ENCODE results near the gene LRRC36. TPM values are rescaled to one million over a fixed set of nuclear protein-coding genes. Genes with fewer than 3 reads are reported as not detected.

The LRRC36 gene
- total RNA-seq, 1 experiment from 2014 or later, result not detected

DNA sequence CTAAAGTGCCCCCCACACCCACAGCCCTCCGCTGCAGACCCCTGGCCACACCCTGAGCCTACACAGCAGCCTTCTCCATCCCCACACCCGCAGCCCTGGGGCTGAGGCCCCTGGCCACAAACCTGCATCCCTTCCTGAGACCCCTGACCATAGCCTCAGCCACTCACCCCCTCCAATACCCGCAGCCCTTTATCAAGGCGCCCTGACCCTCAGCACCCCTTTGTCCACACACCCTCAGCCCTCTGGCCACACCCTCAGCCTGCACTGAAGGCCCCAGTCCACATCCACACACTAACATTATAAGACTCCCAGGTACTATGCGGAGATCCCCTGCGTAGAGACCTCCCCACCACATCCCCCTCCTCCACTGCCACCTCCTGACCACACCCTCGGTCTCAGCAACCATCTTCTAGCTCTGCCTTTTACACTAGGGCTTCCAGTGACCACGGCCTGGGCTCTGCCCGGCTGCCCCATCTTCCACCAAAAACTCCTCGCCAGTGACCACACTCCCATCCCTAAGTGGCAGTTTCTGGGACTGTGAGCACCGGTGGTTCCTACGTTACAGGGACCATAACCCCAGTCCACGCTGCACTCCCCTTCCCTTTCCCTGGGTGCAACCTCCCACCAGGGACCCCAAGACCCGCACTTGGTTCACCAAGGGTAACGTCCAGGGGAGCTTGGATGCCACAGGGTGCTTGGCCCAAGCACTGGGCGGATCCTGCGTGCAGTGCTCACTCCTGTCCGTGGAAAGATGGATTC is 65.9 kb downstream of the LRRC36 start:
- Histone ChIP-seq H3K4me2 (ENCODE audit: low read length) (no peak overlapping the region), H3K27ac (ENCODE audit: low read depth, low read length) (no peak overlapping the region)

More for the DNA sequence above, 65.9 kb downstream of the LRRC36 start:
- no peaks in the 10 kb centered on the region for H3K9me2 ChIP-seq (ENCODE audit: insufficient read depth)
- no TSS peak for BruUV-seq (replicated peaks)
- no peak for ATAC-seq
- H3K4me3 ChIP-seq (replicated peaks in 1 of 2; ENCODE audit: low read depth in 1 of 2, low read length in 2 of 2), result no peak overlapping the region
- DNase-seq (ENCODE audit: low read depth, low spot score), result no peak
- H3K9me3 ChIP-seq (ENCODE audit: control insufficient read depth in 1 of 2, insufficient read depth in 1 of 2, low read depth in 1 of 2, low read length in 2 of 2), result no peaks in the 10 kb centered on the region
- H3K79me2 ChIP-seq (ENCODE audit: insufficient read depth, low read length), result no peaks in the 10 kb centered on the region
- no peak overlapping the region for H3K9ac ChIP-seq (ENCODE audit: low read length)
- H3K36me3 ChIP-seq (ENCODE audit: control insufficient read depth in 1 of 2, insufficient read depth in 2 of 2, low read length in 2 of 2), result no peaks in the 10 kb centered on the region
- ChIA-PET RAD21 (ENCODE audit: low non-redundant PET in 1 of 2, low total read pairs in 2 of 2, uncharacterized antibody in 2 of 2, unreplicated experiment in 2 of 2) (no interaction called here), CTCF (no interaction called here), POLR2A (no interaction called here)
- TF ChIP-seq, protein P1, sequence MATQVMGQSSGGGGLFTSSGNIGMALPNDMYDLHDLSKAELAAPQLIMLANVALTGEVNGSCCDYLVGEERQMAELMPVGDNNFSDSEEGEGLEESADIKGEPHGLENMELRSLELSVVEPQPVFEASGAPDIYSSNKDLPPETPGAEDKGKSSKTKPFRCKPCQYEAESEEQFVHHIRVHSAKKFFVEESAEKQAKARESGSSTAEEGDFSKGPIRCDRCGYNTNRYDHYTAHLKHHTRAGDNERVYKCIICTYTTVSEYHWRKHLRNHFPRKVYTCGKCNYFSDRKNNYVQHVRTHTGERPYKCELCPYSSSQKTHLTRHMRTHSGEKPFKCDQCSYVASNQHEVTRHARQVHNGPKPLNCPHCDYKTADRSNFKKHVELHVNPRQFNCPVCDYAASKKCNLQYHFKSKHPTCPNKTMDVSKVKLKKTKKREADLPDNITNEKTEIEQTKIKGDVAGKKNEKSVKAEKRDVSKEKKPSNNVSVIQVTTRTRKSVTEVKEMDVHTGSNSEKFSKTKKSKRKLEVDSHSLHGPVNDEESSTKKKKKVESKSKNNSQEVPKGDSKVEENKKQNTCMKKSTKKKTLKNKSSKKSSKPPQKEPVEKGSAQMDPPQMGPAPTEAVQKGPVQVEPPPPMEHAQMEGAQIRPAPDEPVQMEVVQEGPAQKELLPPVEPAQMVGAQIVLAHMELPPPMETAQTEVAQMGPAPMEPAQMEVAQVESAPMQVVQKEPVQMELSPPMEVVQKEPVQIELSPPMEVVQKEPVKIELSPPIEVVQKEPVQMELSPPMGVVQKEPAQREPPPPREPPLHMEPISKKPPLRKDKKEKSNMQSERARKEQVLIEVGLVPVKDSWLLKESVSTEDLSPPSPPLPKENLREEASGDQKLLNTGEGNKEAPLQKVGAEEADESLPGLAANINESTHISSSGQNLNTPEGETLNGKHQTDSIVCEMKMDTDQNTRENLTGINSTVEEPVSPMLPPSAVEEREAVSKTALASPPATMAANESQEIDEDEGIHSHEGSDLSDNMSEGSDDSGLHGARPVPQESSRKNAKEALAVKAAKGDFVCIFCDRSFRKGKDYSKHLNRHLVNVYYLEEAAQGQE (IDR thresholded peaks at IDR 0.05; ENCODE audit: low read depth), result no peak
- no peak for TF ChIP-seq RAD21 (IDR thresholded peaks at IDR 0.05; ENCODE audit: low read depth)
- no peak for TF ChIP-seq ZFX (IDR thresholded peaks at IDR 0.05)
- TF ChIP-seq, protein P2, sequence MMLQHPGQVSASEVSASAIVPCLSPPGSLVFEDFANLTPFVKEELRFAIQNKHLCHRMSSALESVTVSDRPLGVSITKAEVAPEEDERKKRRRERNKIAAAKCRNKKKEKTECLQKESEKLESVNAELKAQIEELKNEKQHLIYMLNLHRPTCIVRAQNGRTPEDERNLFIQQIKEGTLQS (IDR thresholded peaks at IDR 0.05), result no peak
- no peak for TF ChIP-seq ELF1 (IDR thresholded peaks at IDR 0.05; ENCODE audit: borderline replicate concordance, low read depth)
- TF ChIP-seq SP1 (IDR thresholded peaks at IDR 0.05; ENCODE audit: low read depth), result no peak
- no peak for TF ChIP-seq EGR1 (IDR thresholded peaks at IDR 0.05; ENCODE audit: low read depth)
- intact Hi-C loops (cut with micrococcal nuclease), result no loop called here
- H3K4me1 ChIP-seq (ENCODE audit: control insufficient read depth in 1 of 2, insufficient read depth in 2 of 2, low read length in 2 of 2), result peaks cover 10 to 20% of the 10 kb centered on the region in 2 experiments
- no peak overlapping the region for H2AFZ ChIP-seq (ENCODE audit: low read depth, low read length, poor library complexity, severe bottlenecking)
- no peaks in the 10 kb centered on the region for H4K20me1 ChIP-seq (ENCODE audit: insufficient read depth)
- no peaks in the 10 kb centered on the region for H3K27me3 ChIP-seq (ENCODE audit: insufficient read depth, low read length)
